Activated naive CD4-positive, alpha-beta T cell treated with anti-CD3 and anti-CD28 coated beads for 36 hours (primary cell): ENCODE results near the gene HECTD4. TPM values are rescaled to one million over a fixed set of nuclear protein-coding genes. Genes with fewer than 3 reads are reported as not detected.
"Not testable (repeated sequence)": the region's sequence is repeated elsewhere in the genome, so short reads cannot be mapped to it uniquely, and the experiment has no call there.

Source experiments
- CTCF ChIA-PET: fragments of 350-600 bp; sonication (Branson Sonifier 250); formaldehyde crosslinking; loops from one replicate; lab custom pipeline; 2021; ENCODE audit warnings: antibody characterized with exemption; lab: Charles Lee
- DNase-seq: peaks from one replicate; pipeline ENCODE4 v3.0.0-alpha.2; 2020
- H3K27ac Mint-ChIP-seq: one replicate; pipeline ENCODE4 v1.8.0; 2021; ENCODE audit warnings: mild to moderate bottlenecking, mixed read lengths
- H3K27me3 Mint-ChIP-seq: one replicate; pipeline ENCODE4 v1.8.0; 2021; ENCODE audit warnings: low read depth, mixed read lengths
- H3K36me3 Mint-ChIP-seq: one replicate; pipeline ENCODE4 v1.8.0; 2021; ENCODE audit warnings: low read depth, mixed read lengths
- H3K4me1 Mint-ChIP-seq: one replicate; pipeline ENCODE4 v1.8.0; 2021; ENCODE audit warnings: low read depth, mixed read lengths
- H3K4me3 Mint-ChIP-seq: one replicate; pipeline ENCODE4 v1.8.0; 2021; ENCODE audit warnings: mild to moderate bottlenecking, moderate library complexity, mixed read lengths
- H3K9me3 Mint-ChIP-seq: one replicate; pipeline ENCODE4 v1.8.0; 2021; ENCODE audit warnings: mixed read lengths
- intact Hi-C: fragments of 100-400 bp; cut with micrococcal nuclease; formaldehyde crosslinking; loops from one replicate; pipeline ENCODE4 v1.15.1; 2023
- total RNA-seq, 2 experiments: library from RNA; stranded (reverse); gene quantifications; one replicate each; pipeline ENCODE4 v1.2.3, GENCODE V29; 2021

HECTD4 gene
- total RNA-seq, 2 experiments from 2014 or later = 17.6 to 19.2 TPM

- CTCF ChIA-PET = interaction anchor here (0.6 kb wide), 1 partner anchor 140 kb away, joined by 4 read pairs; no protein-coding TSS in a partner anchor
- Mint-ChIP-seq H3K36me3 (no peaks in the 10 kb centered on the region), H3K4me1 (no peaks in the 10 kb centered on the region), H3K27me3 (no peaks in the 10 kb centered on the region), H3K9me3 (no peaks in the 10 kb centered on the region), H3K27ac (no peak overlapping the region), H3K4me3 (no peak overlapping the region)
- DNase-seq = no peak
- intact Hi-C loops = no loop called here
These were observed 111.6 kb downstream of the HECTD4 start for GRCh38 chr12:112270673-112271072.

- H3K27me3 Mint-ChIP-seq = no peaks in the 10 kb centered on the region
- H3K4me3 Mint-ChIP-seq = no peak overlapping the region
- CTCF ChIA-PET = no interaction called here
- no peaks in the 10 kb centered on the region for H3K36me3 Mint-ChIP-seq
- DNase-seq = no peak
- no peak overlapping the region for H3K27ac Mint-ChIP-seq
- no peaks in the 10 kb centered on the region for H3K9me3 Mint-ChIP-seq
- intact Hi-C loops = no loop called here
- H3K4me1 Mint-ChIP-seq = no peaks in the 10 kb centered on the region
These were observed 115.8 kb downstream of the HECTD4 start for GRCh38 chr12:112266473-112266872.

GRCh38 chr12:112261559-112261958 is 120.7 kb downstream of the HECTD4 start:
- Mint-ChIP-seq H3K36me3 (peaks cover 3% of the 10 kb centered on the region), H3K4me1 (no peaks in the 10 kb centered on the region), H3K9me3 (no peaks in the 10 kb centered on the region), H3K4me3 (no peak overlapping the region), H3K27ac (no peak overlapping the region), H3K27me3 (no peaks in the 10 kb centered on the region)
- CTCF ChIA-PET = interaction anchor here (0.6 to 1.0 kb wide), 3 partner anchors 38 to 125 kb away, joined by 3 to 4 read pairs (median 3); no protein-coding TSS in a partner anchor
- intact Hi-C loops = no loop called here
- no peak for DNase-seq

- peaks cover 4% of the 10 kb centered on the region for H3K36me3 Mint-ChIP-seq
- no peaks in the 10 kb centered on the region for H3K9me3 Mint-ChIP-seq
- intact Hi-C loops = no loop called here
- no peak overlapping the region for H3K27ac Mint-ChIP-seq
- no peak overlapping the region for H3K4me3 Mint-ChIP-seq
- no peak for DNase-seq
- H3K4me1 Mint-ChIP-seq = no peaks in the 10 kb centered on the region
- CTCF ChIA-PET = interaction anchor here (0.7 kb wide), 1 partner anchor 609 kb away, joined by 3 read pairs; no protein-coding TSS in a partner anchor
- no peaks in the 10 kb centered on the region for H3K27me3 Mint-ChIP-seq
These were observed 123.3 kb downstream of the HECTD4 start for GRCh38 chr12:112258926-112259325.

GRCh38 chr12:112256780-112257179 is 125.5 kb downstream of the HECTD4 start:
- CTCF ChIA-PET = interaction anchor here (1.2 kb wide), 1 partner anchor 8 kb away, joined by 3 read pairs; no protein-coding TSS in a partner anchor
- Mint-ChIP-seq H3K36me3 (peaks cover 7% of the 10 kb centered on the region), H3K27ac (no peak overlapping the region), H3K27me3 (no peaks in the 10 kb centered on the region), H3K4me3 (no peak overlapping the region), H3K9me3 (no peaks in the 10 kb centered on the region), H3K4me1 (no peaks in the 10 kb centered on the region)
- intact Hi-C loops = no loop called here
- DNase-seq = no peak

GRCh38 chr12:112252184-112252583 is 130.0 kb downstream of the HECTD4 start:
- no peak overlapping the region for H3K4me3 Mint-ChIP-seq
- H3K27ac Mint-ChIP-seq = no peak overlapping the region
- DNase-seq = no peak
- no peaks in the 10 kb centered on the region for H3K27me3 Mint-ChIP-seq
- H3K9me3 Mint-ChIP-seq = no peaks in the 10 kb centered on the region
- CTCF ChIA-PET = interaction anchor here (0.6 to 1.7 kb wide), 2 partner anchors 134 to 135 kb away, joined by 4 read pairs; no protein-coding TSS in a partner anchor
- H3K4me1 Mint-ChIP-seq = no peaks in the 10 kb centered on the region
- intact Hi-C loops = no loop called here
- H3K36me3 Mint-ChIP-seq = peaks cover 4% of the 10 kb centered on the region

- DNase-seq, H3K4me1 Mint-ChIP-seq, CTCF ChIA-PET, intact Hi-C loops, H3K27ac Mint-ChIP-seq, H3K9me3 Mint-ChIP-seq, H3K27me3 Mint-ChIP-seq, H3K4me3 Mint-ChIP-seq, H3K36me3 Mint-ChIP-seq: not testable (repeated sequence)
These were observed 137.3 kb downstream of the HECTD4 start for GRCh38 chr12:112244902-112245301.

GRCh38 chr12:112243255-112244110 is 138.7 kb downstream of the HECTD4 start:
- no peaks in the 10 kb centered on the region for H3K9me3 Mint-ChIP-seq
- intact Hi-C loops = no loop called here
- no peak overlapping the region for H3K27ac Mint-ChIP-seq
- peaks cover 8% of the 10 kb centered on the region for H3K36me3 Mint-ChIP-seq
- H3K27me3 Mint-ChIP-seq = no peaks in the 10 kb centered on the region
- no peak for DNase-seq
- H3K4me3 Mint-ChIP-seq = no peak overlapping the region
- H3K4me1 Mint-ChIP-seq = no peaks in the 10 kb centered on the region
- CTCF ChIA-PET = interaction anchor here (1.3 kb wide), 1 partner anchor 144 kb away, joined by 3 read pairs; no protein-coding TSS in a partner anchor

- H3K27ac Mint-ChIP-seq = no peak overlapping the region
These were observed 141.1 kb downstream of the HECTD4 start for GRCh38 chr12:112241176-112241575.

GRCh38 chr12:112239881-112240280 is 142.3 kb downstream of the HECTD4 start:
- Mint-ChIP-seq H3K27me3 (no peaks in the 10 kb centered on the region), H3K4me3 (no peak overlapping the region), H3K9me3 (no peaks in the 10 kb centered on the region), H3K27ac (no peak overlapping the region), H3K4me1 (no peaks in the 10 kb centered on the region), H3K36me3 (peaks cover 13% of the 10 kb centered on the region)
- DNase-seq = no peak
- CTCF ChIA-PET = interaction anchor here (1.4 kb wide), 1 partner anchor 17 kb away, joined by 3 read pairs; no protein-coding TSS in a partner anchor
- intact Hi-C loops = no loop called here

More at GRCh38 chr12:112241176-112241575, 141.1 kb downstream of the HECTD4 start:
- Mint-ChIP-seq H3K4me3 (no peak overlapping the region), H3K9me3 (no peaks in the 10 kb centered on the region), H3K4me1 (no peaks in the 10 kb centered on the region), H3K27me3 (no peaks in the 10 kb centered on the region), H3K36me3 (peaks cover 11% of the 10 kb centered on the region)
- no peak for DNase-seq
- intact Hi-C loops = no loop called here
- CTCF ChIA-PET = interaction anchor here (0.6 to 1.4 kb wide), 2 partner anchors 18 to 66 kb away, joined by 3 read pairs; no protein-coding TSS in a partner anchor

- no peaks in the 10 kb centered on the region for H3K9me3 Mint-ChIP-seq
- no peak overlapping the region for H3K4me3 Mint-ChIP-seq
- CTCF ChIA-PET = no interaction called here
- intact Hi-C loops = no loop called here
- H3K36me3 Mint-ChIP-seq = peaks cover 19% of the 10 kb centered on the region
- H3K27me3 Mint-ChIP-seq = no peaks in the 10 kb centered on the region
- no peaks in the 10 kb centered on the region for H3K4me1 Mint-ChIP-seq
- DNase-seq = no peak
- no peak overlapping the region for H3K27ac Mint-ChIP-seq
These were observed 143.2 kb downstream of the HECTD4 start for GRCh38 chr12:112239020-112239419.

GRCh38 chr12:112238441-112238840 is 143.8 kb downstream of the HECTD4 start:
- Mint-ChIP-seq H3K4me1 (no peaks in the 10 kb centered on the region), H3K4me3 (no peak overlapping the region), H3K27ac (no peak overlapping the region), H3K9me3 (no peaks in the 10 kb centered on the region), H3K36me3 (peaks cover 19% of the 10 kb centered on the region), H3K27me3 (no peaks in the 10 kb centered on the region)
- CTCF ChIA-PET = no interaction called here
- intact Hi-C loops = no loop called here
- DNase-seq = no peak
